HepG2 (cell line): Measurements from ENCODE around the gene IL1RAPL2. TPM values are rescaled to one million over a fixed set of nuclear protein-coding genes. Genes with fewer than 3 reads are reported as not detected.
"Not testable (repeated sequence)": the region's sequence is repeated elsewhere in the genome, so short reads cannot be mapped to it uniquely, and the experiment has no call there.

Experiments
- ATAC-seq: fragments of 200-7000 bp; cut with Tn5 transposase; 3 replicates; pipeline ENCODE4 v1.9.1; 2020; ENCODE audit warnings: mild to moderate bottlenecking, moderate library complexity
- BruUV-seq: library from RNA; stranded (reverse); fragments of 400-500 nt; replicated peaks from 2 replicates; lab custom pipeline; 2021; lab: Mats Ljungman, UMichigan
- CTCF ChIA-PET: fragments of 300-600 bp; formaldehyde crosslinking; extraction: SDS; loops from one replicate; lab custom pipeline; 2021; ENCODE audit warnings: low total read pairs, inconsistent platforms, low intra/inter-chr PET ratio; lab: Yijun Ruan, JAX
- POLR2A ChIA-PET: fragments of 350-600 bp; sonication (Branson Sonifier 250); formaldehyde crosslinking; loops from one replicate; lab custom pipeline; 2020; ENCODE audit warnings: antibody characterized with exemption, inconsistent platforms; lab: Yijun Ruan, JAX
- DNase-seq: peaks from one replicate; pipeline ENCODE4 v3.0.0-alpha.2; 2015; ENCODE audit warnings: low spot score
- FAIRE-seq: peaks from 3 replicates; lab custom pipeline; 2011; peaks lifted over from hg19 to GRCh38; lab: Jason Lieb, UNC
- H2AFZ ChIP-seq: one replicate; pipeline ENCODE4 v1.6.1; 2011; ENCODE audit warnings: low read length, inconsistent platforms
- H3K27ac ChIP-seq: fragments of 300-600 bp; 3 replicates; pipeline ENCODE4 v1.8.0; 2011; ENCODE audit warnings: mixed run types, mild to moderate bottlenecking, mixed read lengths, low read length, inconsistent platforms; ENCODE audit not compliant: insufficient read depth; ENCODE audit errors: extremely low read length
- H3K27me3 ChIP-seq, 2 experiments: fragments of 200-600 bp in 1 of 2; 2 replicates in 1 of 2; 3 replicates in 1 of 2; pipeline versions ENCODE4 v1.6.0 to v1.8.0; 2011; ENCODE audit warnings: low read length in 2 of 2, mild to moderate bottlenecking in 2 of 2, moderate library complexity in 2 of 2, inconsistent platforms in 1 of 2; ENCODE audit not compliant: insufficient read depth in 2 of 2, control insufficient read depth in 1 of 2
- H3K36me3 ChIP-seq, 2 experiments: fragments of 200-600 bp in 1 of 2; replicated peaks in 1 of 2; 2 replicates in 1 of 2; 3 replicates in 1 of 2; pipeline versions ENCODE4 v1.5.1 to v1.8.0; 2011; ENCODE audit warnings: low read length in 2 of 2, inconsistent platforms in 1 of 2; ENCODE audit not compliant: insufficient read depth in 2 of 2, control insufficient read depth in 1 of 2
- H3K4me1 ChIP-seq: 2 replicates; pipeline ENCODE4 v1.5.1; 2012; ENCODE audit warnings: low read length, inconsistent platforms; ENCODE audit not compliant: insufficient read depth
- H3K4me2 ChIP-seq: 2 replicates; pipeline ENCODE4 v1.6.0; 2011; ENCODE audit warnings: low read depth, low read length, inconsistent platforms
- H3K4me3 ChIP-seq, 3 experiments: fragments of 200-600 bp in 1 of 3; sonication (generic), shearing (Covaris generic) in 1 of 3; replicated peaks in 1 of 3; 2 replicates each; pipeline ENCODE4 v1.5.1; 2011 to 2016; ENCODE audit warnings: low read length in 3 of 3, inconsistent platforms in 2 of 3, low read depth in 2 of 3, mild to moderate bottlenecking in 2 of 3, control low read depth in 1 of 3, mixed read lengths in 1 of 3; ENCODE audit not compliant: insufficient read depth in 1 of 3
- H3K79me2 ChIP-seq: one replicate; pipeline ENCODE4 v1.6.1; 2011; ENCODE audit warnings: low read length, inconsistent platforms; ENCODE audit not compliant: insufficient read depth
- H3K9ac ChIP-seq: 2 replicates; pipeline ENCODE4 v1.6.0; 2011; ENCODE audit warnings: mild to moderate bottlenecking, low read depth, low read length, inconsistent platforms; ENCODE audit not compliant: insufficient read depth
- H3K9me3 ChIP-seq: 2 replicates; pipeline ENCODE4 v1.5.1; 2012; ENCODE audit warnings: mild to moderate bottlenecking, low read length
- H4K20me1 ChIP-seq: 2 replicates; pipeline ENCODE4 v1.6.0; 2011; ENCODE audit warnings: inconsistent platforms, mild to moderate bottlenecking, low read length, moderate library complexity; ENCODE audit not compliant: insufficient read depth
- KLF16 ChIP-seq, 2 experiments: sonication (generic) in 1 of 2; formaldehyde crosslinking in 1 of 2; IDR thresholded peaks; 2 replicates each; pipeline versions ENCODE4 v1.6.1 to v1.8.0; 2016 to 2023; ENCODE audit warnings: missing genetic modification reagents in 2 of 2, missing compliant biosample characterization in 1 of 2
- MED8 ChIP-seq: sonication (generic); formaldehyde crosslinking; IDR thresholded peaks from 2 replicates; pipeline ENCODE4 v1.8.1; 2023; ENCODE audit warnings: mild to moderate bottlenecking, missing genetic modification reagents; ENCODE audit not compliant: insufficient replicate concordance
- NFIB ChIP-seq: sonication (generic); formaldehyde crosslinking; IDR thresholded peaks from 2 replicates; pipeline ENCODE4 v1.9.0; 2021; ENCODE audit warnings: missing genetic modification reagents, mild to moderate bottlenecking, borderline replicate concordance
- SMYD3 ChIP-seq: sonication (generic); formaldehyde crosslinking; IDR thresholded peaks from 2 replicates; pipeline ENCODE4 v1.8.1; 2023; ENCODE audit warnings: mild to moderate bottlenecking, missing genetic modification reagents
- TEAD2 ChIP-seq: sonication (generic); formaldehyde crosslinking; IDR thresholded peaks from 2 replicates; pipeline ENCODE4 v1.9.0; 2021; ENCODE audit warnings: missing genetic modification reagents
- THAP7 ChIP-seq: sonication (generic); formaldehyde crosslinking; IDR thresholded peaks from 2 replicates; pipeline ENCODE4 v1.8.1; 2023; ENCODE audit warnings: mild to moderate bottlenecking, missing genetic modification reagents
- ZC3H4 ChIP-seq: sonication (generic); formaldehyde crosslinking; IDR thresholded peaks from 2 replicates; pipeline ENCODE4 v1.4.0; 2020; ENCODE audit warnings: missing genetic modification reagents, borderline replicate concordance
- ZFP82 ChIP-seq: sonication (generic); formaldehyde crosslinking; IDR thresholded peaks from 2 replicates; pipeline ENCODE4 v1.5.1; 2020; ENCODE audit warnings: mild to moderate bottlenecking, missing genetic modification reagents, borderline replicate concordance
- ZNF556 ChIP-seq: sonication (generic); formaldehyde crosslinking; IDR thresholded peaks from 2 replicates; pipeline ENCODE4 v1.4.0; 2020; ENCODE audit warnings: mild to moderate bottlenecking, missing genetic modification reagents, borderline replicate concordance
- ZNF850 ChIP-seq: sonication (generic); formaldehyde crosslinking; conservative IDR thresholded peaks from 2 replicates; pipeline ENCODE4 v1.9.0; 2021; ENCODE audit warnings: mild to moderate bottlenecking, missing genetic modification reagents
- WGBS: methylation state at CpG from one replicate; pipeline ENCODE4 v1.1.6; 2017; ENCODE audit warnings: low lambda C conversion rate; 5-methylcytosine and 5-hydroxymethylcytosine counted together
- in situ Hi-C: cut with HindIII; loops from 2 replicates; pipeline ENCODE4 v1.10.0; 2017; ENCODE audit warnings: low pct_unique_long_range_greater_than_20kb; ENCODE audit not compliant: extremely low pct_ligation_motif_present
- intact Hi-C: fragments of 100-400 bp; cut with micrococcal nuclease; formaldehyde crosslinking; loops from one replicate; pipeline ENCODE4 v1.10.0; 2022; ENCODE audit not compliant: unreplicated experiment
- polyA plus RNA-seq, 8 experiments: library from polyadenylated mRNA; depleted of rRNA in 3 of 8; stranded (reverse) in 7 of 8; unstranded in 1 of 8; fragments of >200 nt; fragmentation: Illumina TruSeq in 4 of 8; extraction: Trizol in 4 of 8; gene quantifications; 2 replicates each; pipeline versions ENCODE4 v1.2.1 to v1.2.3, GENCODE V29; 2011 to 2016; ENCODE audit warnings: low read depth in 4 of 8, missing spikeins in 1 of 8, mixed read lengths in 1 of 8; ENCODE audit not compliant: insufficient read depth in 1 of 8
- total RNA-seq, 5 experiments: library from RNA; depleted of rRNA; stranded (reverse); fragments of >200 nt; fragmentation: Illumina TruSeq; extraction: Trizol; gene quantifications; 2 replicates each; pipeline ENCODE4 v1.2.3, GENCODE V29; 2016; ENCODE audit warnings: low read depth in 1 of 5

Gene IL1RAPL2
- total and polyA plus RNA-seq, 2 of the 13 experiments (the other 11 are each of a cell fraction or from before 2014, with no cell fraction given), result not detected

- ChIA-PET CTCF (no interaction called here), POLR2A (no interaction called here)
- no peak overlapping the region for H2AFZ ChIP-seq
- no peaks in the 10 kb centered on the region for H3K79me2 ChIP-seq
- no peak overlapping the region for H3K9ac ChIP-seq
- intact Hi-C loops, result no loop called here
- no peak overlapping the region for H3K4me3 ChIP-seq
- no peak overlapping the region for H3K27ac ChIP-seq
- DNase-seq (no peak), FAIRE-seq (no peak), ATAC-seq (no peak)
- no peaks in the 10 kb centered on the region for H3K9me3 ChIP-seq
- H3K36me3 ChIP-seq, result no peaks in the 10 kb centered on the region
- 7% methylated on average over 3 of the region's 3 CpGs for WGBS
- H3K27me3 ChIP-seq, result no peaks in the 10 kb centered on the region
- no TSS peak for BruUV-seq
- H3K4me1 ChIP-seq, result no peaks in the 10 kb centered on the region
- H4K20me1 ChIP-seq, result no peaks in the 10 kb centered on the region
- H3K4me2 ChIP-seq, result no peak overlapping the region
- in situ Hi-C loops, result no loop called here
- TF ChIP-seq ZC3H4 (no peak), KLF16 (CRISPR knock-in tag; IDR thresholded peaks at IDR 0.05) (no peak), MED8 (CRISPR knock-in tag) (no peak), THAP7 (no peak), ZFP82 (CRISPR knock-in tag) (no peak), ZNF556 (CRISPR knock-in tag) (no peak), TEAD2 (CRISPR knock-in tag) (no peak), NFIB (no peak), SMYD3 (CRISPR knock-in tag) (no peak), ZNF850 (CRISPR knock-in tag) (no peak)
Measured at GRCh38 chrX:105229146-105229545, 663.1 kb downstream of the IL1RAPL2 start.

- FAIRE-seq, H3K27me3 ChIP-seq, H3K4me3 ChIP-seq, H3K4me1 ChIP-seq, H3K79me2 ChIP-seq, BruUV-seq, in situ Hi-C loops, H3K27ac ChIP-seq, H4K20me1 ChIP-seq, DNase-seq, intact Hi-C loops, CTCF ChIA-PET, H3K9me3 ChIP-seq, H3K4me2 ChIP-seq, ATAC-seq, POLR2A ChIA-PET, H3K36me3 ChIP-seq, H2AFZ ChIP-seq, H3K9ac ChIP-seq: not testable (repeated sequence)
- WGBS, result 19% methylated on average over 2 of the region's 3 CpGs
Measured at GRCh38 chrX:105237407-105237806, 671.4 kb downstream of the IL1RAPL2 start.
